SKM-1 (cell line): ENCODE results near the gene USP48.
"Not testable (repeated sequence)": the region's sequence is repeated elsewhere in the genome, so short reads cannot be mapped to it uniquely, and the experiment has no call there.

Experiments used
- DNase-seq: peaks from one replicate; lab custom pipeline; 2025; ENCODE audit not compliant: unreplicated experiment; lab: John Stamatoyannopoulos, UW

USP48 gene, protein sequence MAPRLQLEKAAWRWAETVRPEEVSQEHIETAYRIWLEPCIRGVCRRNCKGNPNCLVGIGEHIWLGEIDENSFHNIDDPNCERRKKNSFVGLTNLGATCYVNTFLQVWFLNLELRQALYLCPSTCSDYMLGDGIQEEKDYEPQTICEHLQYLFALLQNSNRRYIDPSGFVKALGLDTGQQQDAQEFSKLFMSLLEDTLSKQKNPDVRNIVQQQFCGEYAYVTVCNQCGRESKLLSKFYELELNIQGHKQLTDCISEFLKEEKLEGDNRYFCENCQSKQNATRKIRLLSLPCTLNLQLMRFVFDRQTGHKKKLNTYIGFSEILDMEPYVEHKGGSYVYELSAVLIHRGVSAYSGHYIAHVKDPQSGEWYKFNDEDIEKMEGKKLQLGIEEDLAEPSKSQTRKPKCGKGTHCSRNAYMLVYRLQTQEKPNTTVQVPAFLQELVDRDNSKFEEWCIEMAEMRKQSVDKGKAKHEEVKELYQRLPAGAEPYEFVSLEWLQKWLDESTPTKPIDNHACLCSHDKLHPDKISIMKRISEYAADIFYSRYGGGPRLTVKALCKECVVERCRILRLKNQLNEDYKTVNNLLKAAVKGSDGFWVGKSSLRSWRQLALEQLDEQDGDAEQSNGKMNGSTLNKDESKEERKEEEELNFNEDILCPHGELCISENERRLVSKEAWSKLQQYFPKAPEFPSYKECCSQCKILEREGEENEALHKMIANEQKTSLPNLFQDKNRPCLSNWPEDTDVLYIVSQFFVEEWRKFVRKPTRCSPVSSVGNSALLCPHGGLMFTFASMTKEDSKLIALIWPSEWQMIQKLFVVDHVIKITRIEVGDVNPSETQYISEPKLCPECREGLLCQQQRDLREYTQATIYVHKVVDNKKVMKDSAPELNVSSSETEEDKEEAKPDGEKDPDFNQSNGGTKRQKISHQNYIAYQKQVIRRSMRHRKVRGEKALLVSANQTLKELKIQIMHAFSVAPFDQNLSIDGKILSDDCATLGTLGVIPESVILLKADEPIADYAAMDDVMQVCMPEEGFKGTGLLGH

DNA sequence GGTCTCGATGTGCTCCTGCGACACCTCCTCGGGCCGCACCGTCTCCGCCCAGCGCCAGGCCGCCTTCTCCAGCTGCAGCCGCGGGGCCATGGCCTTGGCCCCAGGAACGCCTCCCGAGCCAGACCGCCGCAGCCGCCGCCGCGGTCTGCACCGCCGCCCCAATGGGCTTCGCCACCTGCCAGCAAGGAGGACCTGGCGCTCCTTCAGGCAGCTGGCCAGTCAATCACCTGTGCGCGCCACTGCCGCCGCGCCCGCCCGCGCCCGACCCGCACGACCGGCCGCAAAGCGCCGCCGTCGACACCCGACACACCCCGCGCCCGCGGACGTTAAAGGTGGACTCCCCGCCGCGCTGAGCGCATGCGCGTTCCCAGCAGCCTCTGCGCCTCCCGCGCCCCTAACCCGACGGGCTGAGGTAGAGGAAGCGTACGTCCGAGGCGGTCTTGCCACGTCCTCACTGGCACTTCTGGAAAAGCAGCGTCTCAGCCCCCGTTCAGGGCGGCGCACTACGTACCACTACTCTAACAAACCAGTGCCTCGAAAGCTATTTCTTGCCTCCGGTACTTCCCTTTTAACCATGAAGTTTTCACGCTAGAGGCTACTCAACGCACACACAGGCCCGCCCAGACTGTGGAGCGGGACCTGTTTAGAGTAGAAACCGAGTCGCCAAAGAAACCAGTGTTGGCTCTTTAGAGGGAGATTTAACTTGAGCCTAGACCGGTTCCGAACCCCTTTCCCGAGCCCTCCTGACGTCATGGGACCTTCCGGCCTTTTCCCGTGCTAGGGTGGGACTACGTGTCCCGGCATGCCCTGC is at the start of gene USP48:
Gene USP48 (minus strand): TSS at position 282 of the 811 bp plus-strand sequence. CDS start 192 bp downstream, at position 90.
- DNase-seq = peak; percentile 91

DNA sequence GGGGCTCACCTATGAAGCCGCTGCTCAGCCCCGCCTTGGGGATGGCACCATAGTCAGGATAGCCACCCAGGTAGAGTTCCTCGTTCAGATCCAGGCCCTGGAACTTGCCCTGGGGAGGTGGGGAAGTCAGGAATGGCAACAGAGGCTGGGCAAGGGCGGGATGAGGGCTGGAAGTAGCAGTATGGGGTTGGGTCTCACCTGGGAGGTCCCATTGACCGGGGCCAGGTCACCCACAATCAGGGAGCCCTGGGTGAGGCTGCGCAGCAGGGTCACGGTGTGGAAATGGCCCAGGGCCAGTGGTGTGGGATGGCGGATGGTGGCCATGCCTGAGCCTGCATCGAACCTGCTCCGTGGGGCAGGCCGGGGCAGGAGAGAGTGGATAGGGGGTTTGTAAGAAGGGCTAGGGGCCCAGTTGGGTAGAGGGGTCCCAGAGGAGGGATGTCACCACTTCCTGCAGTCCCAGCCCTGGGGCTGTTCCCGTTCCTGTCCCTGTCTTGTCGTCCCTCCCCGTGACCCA is 48.6 kb upstream of the USP48 start:
- DNase-seq = no peak

DNA sequence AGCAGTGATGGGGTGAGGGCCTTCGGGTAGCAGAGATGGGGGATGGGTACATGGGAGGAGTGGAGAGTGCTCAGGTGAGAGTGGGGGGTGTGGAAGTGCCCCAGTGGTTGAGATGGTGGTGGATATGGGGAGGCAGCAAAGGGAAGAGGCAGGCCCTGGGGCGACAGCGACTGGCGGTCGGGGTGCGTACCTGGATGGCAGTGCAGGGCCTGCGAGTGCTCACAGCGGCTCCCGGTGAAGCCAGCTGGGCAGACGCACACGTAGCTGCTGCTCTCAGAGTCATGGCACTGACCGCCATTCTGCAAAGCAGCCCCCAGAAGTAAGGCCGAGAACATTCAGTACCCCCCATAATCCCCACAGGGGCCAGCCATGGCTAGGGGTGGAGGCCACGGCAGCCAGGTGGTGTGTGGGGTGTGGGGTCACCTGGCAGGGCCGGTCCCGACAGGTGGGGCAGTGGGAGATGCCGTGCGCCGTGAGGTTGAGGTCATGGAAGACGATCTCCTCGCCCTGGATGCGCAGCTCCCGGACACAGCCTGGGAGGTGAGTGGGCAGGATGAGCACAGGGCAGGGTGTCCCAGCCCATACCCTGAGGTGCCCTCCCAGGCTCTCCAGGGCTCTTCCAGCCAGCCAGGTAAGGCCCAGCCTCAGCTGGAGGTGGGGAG is 48.0 kb upstream of the USP48 start:
- no peak for DNase-seq

DNA sequence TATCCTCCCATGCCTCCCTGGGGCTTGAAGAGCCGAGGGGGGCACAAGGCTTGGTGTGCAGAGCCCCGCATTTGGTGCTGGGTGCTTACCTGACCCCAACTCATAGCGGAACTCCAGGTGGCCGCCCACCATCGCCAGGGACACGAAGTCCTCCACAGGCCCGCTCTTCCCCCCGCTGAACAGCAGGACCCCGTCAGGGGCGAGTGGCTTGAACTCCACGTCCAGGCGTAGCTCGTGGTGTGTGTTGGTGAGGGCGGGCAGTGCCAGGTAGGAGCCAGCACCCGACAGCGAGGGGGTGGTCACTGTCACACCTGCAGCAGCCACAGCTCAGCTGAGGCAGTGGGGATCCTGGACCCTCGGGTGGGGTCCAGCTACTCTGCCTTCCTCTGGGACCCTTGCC is 46.3 kb upstream of the USP48 start:
- DNase-seq = no peak

DNA sequence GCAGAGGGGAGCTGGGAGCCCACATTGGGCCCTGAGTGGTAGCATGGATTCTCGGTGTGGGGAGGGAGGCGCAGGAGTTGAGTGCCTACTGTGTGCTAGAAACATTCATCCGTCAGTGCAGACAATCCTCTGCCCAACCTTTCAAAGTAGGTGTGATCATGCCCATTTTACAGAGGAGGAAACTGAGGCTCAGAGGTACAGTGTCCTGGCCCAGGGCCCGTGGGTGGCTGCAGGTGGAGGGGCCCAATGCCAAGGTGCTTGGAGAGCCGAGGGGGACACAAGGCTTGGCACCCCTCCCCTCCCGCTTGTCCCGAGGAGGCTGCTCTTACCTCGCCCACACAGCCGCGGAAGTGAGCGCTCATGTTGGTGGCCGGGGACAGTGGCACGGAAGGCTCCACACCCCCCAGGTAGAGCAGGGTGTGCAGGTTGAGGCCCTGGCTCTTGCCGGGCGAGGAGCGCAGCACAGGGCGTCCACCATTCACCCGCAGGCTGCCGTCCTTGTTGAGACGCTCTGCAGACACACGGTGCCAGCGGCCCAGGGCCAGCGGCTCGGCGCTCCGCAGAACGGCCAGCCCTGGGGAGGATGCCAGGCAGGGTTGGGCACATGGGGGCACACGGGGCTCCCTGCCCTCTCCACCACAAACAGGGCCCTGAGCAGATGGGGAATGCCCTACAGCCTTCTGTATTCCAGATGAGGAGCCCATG is 45.7 kb upstream of the USP48 start:
- no peak for DNase-seq

DNA sequence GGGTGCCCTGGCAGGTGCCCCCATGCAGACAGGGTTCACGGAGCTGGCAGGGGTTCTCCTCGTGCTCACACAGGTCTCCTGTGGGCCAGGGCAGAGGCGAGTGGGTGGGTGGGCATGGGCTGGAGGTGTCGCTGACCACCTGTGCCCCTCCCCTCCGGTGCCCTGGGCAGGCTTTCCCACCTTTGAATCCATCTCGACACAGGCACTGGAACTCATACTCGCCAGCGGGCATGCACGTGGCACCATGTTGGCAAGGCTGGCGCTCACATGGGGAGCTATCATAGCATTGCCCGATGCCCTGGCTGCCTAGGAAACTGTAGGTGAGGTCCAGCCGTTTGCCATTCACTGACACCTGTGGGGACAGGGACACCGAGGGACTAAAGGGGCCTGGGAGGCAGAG is 45.1 kb upstream of the USP48 start:
- DNase-seq = no peak

DNA sequence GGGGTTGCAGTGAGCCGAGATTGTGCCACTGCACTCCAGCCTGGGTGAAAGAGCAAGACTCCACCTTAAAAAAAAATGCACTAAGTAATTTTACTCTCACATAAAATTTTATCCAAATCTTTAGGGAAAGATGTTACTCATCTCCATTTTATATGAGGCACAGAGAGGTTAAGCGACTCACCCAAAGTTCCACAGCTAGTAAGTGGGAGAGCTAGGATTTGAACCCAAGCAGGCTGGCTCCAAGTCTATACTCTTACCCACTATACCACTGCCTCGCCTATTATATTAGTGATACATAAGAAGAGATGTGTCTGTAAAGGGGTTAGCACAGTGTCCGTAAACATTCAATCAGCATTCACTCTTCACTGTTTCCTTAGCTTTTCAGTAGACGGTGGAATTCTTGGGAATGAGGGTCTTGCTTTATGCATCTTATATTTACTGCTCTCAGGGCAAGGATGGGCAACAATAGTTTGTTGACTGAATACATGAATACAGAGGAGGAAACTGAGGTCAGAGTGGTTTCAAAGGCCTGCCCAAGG is 44.3 kb upstream of the USP48 start:
- no peak for DNase-seq

DNA sequence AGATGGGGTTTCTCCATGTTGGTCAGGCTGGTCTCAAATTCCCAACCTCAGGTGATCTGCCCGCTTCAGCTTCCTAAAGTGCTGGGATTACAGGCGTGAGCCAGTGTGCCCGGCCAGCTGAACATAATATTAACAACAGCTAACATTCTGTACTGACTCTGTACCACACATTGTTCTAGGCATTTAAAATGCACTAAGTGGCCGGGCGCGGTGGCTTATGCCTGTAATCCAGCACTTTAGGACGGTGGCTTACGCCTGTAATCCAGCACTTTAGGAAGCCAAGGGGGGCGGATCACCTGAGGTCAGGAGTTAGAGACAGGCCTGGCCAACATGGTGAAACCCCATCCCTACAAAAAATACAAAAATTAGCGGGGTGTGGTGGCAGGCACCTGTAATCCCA is 43.7 kb upstream of the USP48 start:
- not testable (repeated sequence) for DNase-seq

DNA sequence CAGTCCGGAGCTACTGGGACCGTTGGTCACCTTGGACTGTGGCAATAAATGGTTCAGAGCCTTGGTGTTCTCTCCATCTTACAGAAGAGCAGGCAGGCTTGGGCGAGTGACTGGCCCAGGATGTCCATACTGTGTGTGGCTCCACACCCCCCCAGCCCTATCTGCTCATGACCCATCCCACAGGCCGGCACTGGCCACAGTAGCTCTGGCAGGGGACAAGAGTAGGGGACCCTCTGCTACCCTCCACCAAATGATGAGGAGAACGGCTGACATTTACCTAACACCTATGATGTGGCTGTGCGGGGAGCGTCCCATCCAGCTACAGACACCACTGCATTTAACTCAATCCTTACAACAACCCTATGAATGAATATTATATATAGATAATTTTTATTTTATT is 42.4 kb upstream of the USP48 start:
- no peak for DNase-seq

DNA sequence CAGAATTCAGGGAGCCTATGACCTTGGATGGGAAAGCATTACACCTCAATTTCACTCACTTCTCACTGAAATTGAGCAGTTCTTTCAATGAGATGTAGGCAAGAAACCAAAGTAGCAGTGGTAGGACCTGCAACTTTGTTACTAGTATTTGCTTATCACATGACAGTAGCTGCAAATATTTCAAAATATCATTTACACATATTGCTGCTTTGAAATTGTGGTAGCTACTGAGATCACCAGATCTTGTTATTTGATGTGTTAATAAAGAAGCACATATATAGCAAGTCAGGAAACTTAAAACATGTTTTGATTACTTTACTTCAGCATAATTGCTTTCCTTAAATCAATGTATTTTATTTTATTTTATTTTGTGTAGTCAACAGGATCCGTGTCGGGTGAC is 42.0 kb upstream of the USP48 start:
- DNase-seq = no peak

DNA sequence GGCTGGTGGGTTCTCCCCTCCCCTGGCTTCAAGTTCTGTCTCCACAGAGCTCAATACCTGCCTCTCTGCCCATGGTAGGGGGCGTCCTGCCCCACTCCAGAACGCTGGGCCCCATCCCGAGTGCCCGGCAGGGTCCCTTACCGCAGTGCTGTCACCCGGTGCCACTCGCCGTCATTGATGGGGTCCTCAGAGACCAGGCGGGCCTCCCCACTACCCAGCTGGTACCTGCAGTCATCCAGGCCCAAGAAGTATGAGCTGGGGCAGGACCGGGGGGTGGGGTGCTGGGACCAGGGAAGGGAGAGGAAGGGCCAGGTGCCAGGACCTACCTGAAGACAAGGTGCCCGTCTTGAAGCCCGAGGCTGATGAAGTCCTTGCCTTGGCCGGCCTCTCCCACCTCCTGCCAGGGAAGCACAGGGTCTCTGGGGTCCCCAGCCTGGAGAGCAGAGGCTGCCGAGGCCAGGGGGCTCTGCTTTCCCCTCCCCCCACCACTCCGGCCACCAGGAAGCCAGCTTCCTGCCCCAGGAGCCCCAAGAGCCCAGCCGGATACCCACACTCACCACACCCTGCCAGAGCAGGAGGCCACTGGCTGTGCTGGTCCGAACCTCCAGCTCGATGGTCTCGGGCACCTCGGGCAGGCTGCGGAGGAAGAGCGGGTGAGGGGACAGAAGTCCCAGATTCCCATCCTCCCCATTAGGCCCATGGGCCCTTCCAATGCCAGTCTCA is 41.2 kb upstream of the USP48 start:
- DNase-seq = no peak

DNA sequence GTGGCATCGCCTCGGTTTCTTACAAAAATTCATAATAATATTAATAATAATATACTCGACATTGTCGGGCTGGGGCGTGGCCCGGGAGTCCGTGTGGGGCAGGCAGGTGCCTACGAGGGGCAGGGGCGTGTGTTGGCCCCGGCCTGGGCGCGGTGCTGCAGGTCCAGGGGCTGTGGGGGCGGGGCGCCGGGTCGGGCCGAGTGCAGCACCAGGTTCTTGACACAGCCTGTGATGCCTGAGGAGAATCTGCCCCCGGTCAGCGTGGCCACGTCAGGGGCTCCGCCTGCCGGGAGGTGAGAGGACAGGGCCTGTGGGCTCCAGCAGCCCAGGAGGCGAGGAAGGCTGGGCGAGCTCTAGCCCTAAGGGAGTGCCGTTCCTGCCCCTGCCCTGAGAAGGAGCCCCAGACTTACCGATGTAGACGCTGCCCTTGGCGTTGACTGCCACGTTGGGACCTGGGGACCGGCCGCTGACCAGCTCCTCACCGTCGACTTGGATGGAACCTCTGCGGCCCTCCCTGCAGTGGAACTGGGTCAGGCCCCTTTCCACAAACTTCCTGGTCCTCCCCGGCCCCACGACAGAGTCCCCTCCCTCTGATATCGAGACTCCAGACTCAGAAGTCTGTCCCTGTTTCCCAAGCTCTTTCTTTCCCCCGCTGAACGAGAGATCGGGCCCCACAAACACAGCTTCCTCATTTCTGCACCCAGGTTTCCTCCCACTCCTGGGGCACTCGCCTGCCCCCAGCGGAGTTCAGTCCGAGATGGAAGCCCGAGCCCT is 40.4 kb upstream of the USP48 start:
- DNase-seq = no peak

DNA sequence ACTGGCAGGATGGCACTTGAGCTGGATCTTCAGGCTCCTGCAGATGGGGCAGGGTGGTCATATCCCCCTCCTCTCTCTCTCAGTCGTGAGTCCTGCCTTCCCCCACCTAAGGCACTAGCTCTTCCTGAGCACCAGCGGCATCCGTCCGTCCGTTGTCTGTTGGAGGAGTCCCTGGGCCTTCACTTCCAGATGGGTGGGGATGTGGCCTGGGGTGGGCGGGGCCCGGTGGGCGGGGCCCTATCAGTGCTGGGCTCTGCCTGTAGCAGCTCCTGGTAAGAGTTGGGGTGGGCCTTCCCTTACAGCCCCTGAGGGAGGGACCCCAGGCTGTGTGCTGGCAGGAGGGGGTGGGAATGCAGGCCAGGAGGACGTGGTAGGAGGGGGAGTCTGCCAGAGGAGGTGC is 39.4 kb upstream of the USP48 start:
- no peak for DNase-seq

DNA sequence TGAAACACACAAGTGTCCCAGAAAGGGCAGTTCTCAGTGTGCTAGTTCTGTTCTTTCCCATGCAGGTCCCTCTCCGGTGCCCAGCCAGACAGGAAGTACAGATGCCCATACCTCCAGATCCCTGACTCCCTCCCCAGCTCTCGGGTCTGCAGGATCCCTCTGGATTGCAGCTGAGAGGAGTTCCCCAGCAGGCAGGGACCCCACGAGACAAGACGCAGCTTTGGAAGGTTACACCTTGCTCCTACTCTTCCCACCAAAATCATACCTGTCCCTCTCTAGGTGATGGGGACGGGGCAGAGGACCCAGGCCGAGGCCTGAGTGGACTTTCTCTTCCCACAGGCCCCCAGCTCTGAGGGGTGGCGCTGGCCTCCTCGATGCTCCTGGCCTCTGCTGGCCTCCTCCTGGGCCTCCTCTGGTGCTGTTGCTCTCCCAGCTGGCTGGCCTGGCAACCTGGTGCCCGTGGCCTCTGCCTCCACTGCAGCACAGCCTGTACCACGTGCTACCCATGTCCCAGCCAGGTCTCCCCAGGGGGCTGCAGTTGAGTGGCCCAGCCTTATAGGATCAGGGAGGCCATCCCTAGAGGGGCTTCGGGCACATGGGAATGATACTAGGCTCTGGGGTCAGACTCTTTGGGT is 38.6 kb upstream of the USP48 start:
- DNase-seq = no peak

DNA sequence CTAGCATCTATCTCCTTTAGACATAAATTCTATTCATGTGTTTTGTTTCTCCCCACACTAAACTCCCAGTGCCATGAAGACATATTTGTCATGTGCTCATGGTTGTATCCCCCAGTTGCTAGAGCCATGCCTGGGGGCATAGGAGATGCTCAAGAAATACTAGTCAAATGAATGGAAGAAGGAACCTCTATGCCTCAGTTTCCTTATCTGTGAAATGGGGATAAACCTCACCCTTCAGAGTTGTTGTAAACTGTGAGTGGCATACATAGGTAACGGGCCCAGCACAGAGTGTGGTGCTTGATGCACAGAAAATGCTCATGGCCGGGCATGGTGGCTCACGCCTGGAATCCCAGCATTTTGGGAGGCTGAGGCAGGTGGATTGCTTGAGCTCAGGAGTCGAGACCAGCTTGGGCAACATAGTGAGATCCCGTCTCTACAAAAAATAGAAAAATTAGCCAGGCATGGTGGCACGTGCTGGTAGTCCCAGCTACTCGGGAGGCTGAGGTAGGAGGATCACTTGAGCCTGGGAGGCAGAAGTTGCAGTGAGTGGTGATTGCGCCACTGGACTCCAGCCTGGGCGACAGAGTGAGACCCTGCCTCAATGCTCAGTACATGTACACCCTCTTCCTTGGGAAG is 37.8 kb upstream of the USP48 start:
- no peak for DNase-seq

DNA sequence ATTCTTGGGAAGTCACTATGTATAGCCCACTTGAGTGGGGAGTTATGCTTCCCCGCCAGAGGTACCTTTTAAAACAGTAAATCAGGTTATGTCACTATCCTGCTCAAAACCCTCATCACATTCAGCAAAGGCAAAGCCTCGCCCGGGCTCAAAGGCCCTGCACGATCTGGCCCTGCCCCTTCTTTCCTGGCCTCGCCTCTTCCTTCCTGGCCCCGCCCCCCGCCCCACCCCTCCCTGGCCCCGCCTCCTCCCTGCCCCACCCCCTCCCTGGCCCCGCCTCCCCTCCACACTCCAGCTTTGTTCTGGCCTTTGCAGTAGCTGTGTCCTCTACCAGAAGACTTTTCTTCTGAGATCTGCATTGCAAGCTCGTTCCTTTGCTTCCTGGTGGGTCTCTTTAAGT is 35.7 kb upstream of the USP48 start:
- DNase-seq = no peak
